NCI-H187 treated with DMSO at 0.1 percent for 48 hours (cell line): Measurements from ENCODE around the gene NOS1AP.

Source experiments
- DNase-seq: peaks from one replicate; lab custom pipeline; 2025; lab: John Stamatoyannopoulos, UW

NOS1AP gene

DNA sequence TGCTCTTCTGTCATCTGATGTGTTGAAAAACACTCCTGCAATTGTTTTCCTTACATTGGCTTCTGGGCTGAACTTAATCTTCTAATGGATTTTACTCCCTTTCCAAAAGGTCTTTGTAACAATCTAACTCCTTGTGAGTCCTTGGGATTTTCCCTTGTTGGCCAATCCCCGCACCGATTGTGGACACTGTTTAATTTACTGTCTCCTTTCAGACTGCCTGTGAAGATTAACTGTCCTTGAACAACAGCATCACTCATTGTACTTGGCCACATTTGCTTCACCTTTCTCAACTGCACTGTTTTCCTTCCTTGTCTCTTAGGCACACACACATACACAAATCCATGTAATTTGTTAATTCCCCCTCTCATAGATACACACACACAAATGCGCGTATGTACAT lies 186.8 kb downstream of the NOS1AP start:
- no peak for DNase-seq

DNA sequence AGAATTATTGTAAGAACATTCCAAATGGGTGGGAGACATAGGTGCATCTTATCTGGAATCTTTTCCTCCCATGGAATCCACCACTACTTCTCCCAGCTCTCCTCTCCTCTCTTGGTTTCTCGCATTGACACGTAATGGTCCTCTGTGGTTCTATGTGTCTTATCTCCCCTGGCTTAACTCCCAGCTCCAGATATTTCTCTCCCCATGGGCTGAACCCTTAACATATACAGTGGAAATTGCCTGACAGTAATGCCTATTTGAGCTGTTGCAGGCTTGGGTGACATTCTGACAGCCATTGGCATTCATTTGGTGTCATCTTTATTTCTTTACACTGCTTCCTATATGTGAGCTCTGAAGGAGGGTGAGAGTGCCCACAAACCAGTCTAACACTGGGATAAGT lies 188.9 kb downstream of the NOS1AP start:
- DNase-seq, result no peak

DNA sequence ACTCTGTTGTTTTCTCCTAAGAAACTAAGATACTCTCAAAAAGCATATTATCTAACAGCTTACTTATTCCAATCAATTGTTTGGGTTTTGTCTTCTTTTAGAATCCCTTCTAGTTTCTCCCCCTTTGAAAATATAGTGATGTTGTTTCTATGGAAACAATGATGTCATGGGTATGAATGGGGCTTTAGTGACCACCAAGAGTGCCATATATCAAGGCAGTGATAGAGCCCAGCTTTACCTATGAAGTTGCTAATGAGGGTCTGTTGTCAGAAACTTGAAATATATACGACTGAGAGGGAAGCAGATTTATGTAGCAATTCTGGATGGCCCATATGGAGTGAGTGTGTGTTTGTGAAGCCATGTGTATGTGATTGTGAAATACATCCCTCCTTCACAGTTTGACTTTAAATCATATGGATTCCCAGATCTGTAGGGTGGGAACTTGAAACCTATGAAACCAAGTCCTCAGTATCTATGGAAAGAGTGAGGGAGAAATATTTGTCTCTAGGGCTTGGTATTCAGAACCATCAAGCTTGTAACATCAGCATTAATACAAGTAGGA lies 190.5 kb downstream of the NOS1AP start:
- DNase-seq, result no peak

DNA sequence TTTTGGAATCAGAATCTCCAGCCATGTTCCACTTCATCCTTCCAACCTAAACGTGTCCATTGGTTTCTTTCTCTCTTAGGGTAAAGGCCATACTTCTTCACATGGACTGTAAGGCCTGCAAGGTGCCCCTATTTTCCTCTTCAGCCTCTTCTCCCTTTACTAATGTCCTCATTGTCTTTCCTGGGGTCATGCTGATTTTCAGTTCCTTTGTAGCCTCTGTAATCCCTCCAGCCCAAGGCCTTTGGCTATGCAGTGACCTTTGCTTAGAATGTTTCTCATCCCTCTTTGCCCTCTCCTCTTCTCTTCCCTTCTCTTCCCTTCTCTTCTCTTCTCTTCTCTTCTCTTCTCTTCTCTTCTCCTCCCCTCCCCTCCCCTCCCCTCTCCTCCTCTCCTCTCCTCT lies 194.6 kb downstream of the NOS1AP start:
- DNase-seq, result no peak

DNA sequence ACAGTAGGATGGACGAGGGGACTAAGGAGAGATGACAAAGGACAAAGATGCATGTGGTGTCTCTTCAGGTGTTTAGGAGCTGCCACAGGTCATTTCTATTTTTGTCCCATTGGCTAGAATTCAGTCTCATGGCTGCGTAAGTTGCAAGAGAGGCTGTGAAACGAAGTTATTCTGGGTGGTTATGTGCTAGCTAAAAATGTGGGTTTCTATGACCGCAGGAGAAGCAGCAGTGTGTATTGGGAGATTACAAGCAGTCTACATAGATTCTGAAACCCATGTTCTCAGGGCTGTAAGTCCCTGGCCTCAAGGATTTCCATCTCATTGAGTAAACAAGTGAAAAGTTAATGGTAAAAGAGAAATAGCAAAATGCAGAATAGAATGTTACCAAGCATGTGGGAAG lies 196.5 kb downstream of the NOS1AP start:
- DNase-seq, result no peak

DNA sequence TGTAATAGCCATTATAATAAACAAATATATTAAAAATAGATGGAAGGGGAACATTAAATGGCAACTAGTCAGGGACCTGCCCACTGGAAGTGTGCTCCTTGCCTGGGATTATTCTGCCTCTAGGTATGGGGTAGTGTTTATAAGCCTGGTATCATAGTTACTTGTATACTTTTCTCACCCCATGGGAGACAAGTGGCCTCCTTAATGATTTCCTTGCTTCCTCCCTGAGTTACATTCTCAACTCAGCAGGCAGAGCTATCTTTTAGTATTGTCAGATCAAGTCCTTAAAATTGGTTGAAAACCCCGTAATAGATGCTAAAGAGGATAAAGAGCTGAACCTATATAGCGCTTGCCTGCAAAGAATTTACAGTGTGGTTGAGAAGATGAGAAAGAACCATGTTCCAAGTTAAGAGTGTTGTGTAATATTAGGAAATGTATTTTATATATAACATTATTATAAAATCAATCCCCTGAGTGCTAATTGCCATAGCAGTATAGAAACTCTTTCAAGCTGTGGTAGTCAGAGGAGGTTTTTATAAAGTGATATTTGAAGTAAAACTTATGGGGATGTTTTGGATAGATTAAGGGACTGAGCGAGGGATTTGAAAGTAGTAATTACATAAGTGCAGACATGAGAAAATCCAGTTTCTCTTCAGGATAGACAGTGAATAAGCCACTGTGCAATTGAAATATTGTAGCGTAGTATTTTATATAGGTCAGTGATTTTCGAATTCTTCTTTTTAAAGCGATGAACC lies 200.7 kb downstream of the NOS1AP start:
- no peak for DNase-seq

DNA sequence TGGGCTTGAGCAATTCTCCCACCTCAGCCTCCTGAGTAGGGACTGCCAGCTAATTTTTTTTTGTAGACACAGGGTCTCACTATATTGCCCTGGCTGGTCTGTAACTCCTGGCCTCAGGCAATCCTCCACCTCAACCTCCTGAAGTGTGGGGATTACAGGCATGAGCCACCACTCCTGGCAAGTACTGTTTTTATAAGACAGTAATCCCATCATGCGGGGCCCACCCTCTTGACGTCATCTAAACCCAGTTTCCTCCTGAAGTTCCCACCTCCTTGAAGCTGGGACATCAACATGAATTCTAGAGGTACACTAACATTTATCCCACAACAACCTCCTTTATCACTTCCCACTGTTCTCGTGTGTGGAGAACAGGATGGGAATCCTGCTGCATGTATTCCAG lies 202.5 kb downstream of the NOS1AP start:
- no peak for DNase-seq

DNA sequence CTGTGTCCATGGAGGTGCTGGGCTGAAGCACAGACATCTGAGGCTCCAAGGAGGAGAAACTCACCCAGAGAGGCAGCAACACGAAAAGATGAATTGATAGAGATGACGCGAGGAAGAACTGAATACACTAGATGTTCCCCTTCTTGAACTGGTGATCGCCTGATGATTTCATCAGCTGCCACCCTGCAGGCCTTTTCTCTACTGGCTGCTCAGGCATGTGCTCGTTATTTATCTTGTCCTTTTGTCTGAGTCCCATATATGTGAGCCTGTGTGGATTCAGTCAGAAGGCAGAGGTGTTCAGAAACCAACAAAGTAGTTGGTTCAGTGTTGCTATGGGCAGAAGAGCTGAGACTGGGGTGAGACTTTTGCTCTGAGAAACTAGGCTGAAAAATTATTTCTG lies 202.9 kb downstream of the NOS1AP start:
- no peak for DNase-seq

DNA sequence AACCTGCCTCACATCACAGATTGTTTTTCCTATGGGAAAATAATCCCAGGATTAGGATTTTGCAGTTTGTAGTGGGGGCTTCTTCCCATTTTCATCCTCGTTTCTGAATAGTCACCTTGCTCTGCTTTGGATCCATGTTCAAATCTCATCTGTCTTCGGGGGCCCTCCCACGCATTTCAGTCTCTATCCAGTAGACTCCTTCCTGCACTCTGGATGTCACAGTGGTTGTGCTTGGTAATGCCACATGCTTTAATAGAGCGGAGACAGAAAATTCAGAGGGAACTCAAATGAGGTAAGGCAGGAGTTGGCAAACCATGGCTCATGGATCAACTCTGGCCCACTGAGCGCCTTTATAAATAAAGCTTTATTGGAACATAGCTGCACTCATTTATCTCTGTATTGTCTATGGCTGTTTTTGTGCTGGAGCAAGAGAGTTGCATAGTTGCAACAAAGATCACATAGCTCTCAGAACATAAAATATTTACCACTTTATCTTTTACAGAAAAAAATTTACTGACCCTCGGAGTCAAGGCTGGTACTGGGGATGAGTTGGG lies 206.2 kb downstream of the NOS1AP start:
- DNase-seq, result no peak

DNA sequence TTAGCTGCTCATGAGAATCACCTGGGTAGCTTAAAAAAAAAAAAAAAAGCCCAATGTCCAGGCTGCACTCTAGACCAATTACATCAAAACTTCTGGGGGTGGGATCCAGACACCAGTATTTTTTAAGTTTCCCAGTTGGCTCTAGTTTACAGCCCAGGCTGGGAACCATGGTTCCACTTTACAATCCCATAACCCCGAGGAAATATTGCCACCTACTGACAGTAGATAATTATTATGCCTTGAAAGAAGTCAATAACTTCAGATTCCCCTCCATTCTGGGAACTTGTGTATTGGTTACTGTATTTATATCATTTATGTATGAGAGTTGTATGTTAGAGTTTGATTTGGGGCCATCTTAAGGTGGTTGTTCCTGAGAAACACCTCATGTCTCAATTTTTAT lies 207.0 kb downstream of the NOS1AP start:
- no peak for DNase-seq

DNA sequence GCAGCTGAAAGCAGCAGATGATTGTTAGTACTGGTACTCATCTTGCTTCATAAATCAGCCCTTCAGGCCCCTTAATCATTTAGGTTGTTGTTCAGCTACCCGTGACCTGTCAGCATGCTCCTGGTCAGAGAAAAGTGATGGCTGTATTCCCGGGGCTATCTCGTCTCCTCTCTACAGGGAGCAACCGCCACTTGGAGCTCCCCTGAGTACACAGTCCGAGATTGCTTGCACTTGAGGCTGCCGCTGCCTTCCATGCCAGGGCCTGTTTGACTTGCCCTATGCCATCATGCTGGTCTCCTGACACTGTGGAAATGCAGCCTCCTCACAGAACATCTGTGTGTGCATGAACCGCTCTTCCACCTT lies 209.6 kb downstream of the NOS1AP start:
- peak; percentile 90 for DNase-seq

DNA sequence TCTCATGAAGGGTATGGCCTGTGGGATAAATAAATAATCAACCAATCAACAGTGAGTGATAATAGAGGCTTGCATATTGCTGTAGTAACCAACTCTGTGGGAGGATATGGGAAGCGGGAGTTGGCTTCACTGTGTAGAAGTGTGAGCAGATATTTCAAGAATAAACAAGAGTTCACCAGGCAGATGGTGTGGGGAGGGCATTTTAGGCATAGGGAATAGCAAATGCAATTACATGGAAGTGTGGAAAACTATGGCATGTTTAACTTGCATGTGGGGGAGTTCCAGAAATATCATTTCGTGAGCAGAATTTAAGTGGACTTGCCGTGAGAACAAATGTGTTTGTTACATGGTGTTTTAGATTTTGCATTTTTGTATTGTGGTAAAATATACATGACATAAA lies 211.9 kb downstream of the NOS1AP start:
- no peak for DNase-seq

DNA sequence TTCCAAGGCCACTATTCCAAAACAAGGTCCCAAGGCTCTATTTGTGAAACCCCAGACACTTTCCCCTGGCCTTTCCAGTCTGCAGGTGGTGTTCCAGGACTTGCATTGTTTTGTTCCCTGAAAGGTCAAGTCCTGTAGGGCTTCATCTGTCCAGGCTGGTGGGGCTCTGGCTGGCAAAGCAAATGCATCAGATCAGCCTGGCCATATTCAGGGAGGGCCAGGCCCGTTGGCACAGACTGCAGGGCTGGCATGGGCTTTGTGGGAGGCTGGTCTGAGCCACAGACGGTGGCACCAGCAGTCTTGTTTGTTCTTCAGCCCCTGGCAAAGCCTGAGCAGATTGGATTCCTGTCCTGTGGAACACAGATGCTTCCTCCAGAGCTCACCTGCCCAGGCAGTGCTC lies 214.2 kb downstream of the NOS1AP start:
- no peak for DNase-seq

DNA sequence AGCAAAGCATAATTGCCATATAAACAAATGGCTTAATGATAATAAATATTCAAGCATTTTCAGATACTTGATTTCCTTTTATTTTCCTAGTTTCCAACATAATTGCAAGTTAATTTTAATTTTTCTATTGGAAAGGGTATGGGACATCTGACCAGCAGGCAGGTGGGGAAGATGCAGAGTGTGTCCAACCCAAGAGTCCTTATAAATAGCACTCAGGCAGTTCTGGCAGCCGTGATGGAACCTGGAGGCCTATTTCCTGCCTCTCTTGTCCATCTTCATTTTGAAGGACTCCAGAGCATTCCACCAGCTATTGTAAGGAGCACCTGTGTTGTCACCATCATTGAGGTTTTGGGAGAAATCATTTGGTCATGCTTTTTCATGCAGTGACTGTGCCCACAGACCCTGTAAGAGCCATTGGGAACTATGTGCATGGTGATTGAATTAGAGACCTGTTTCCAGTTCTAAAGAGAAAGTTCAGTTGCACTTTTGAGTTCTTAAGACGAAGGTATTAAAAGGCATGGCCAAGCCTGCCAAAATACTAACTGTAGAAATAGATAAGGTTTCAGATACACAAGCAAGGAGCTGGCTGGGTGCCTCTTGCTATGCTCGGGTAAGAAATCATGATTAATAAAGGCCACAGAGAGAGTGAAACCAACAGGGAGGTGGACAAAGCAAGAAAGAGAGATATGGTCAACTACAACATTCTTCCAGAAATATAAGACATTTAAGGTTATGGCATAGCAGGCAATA lies 214.9 kb downstream of the NOS1AP start:
- DNase-seq, result no peak

DNA sequence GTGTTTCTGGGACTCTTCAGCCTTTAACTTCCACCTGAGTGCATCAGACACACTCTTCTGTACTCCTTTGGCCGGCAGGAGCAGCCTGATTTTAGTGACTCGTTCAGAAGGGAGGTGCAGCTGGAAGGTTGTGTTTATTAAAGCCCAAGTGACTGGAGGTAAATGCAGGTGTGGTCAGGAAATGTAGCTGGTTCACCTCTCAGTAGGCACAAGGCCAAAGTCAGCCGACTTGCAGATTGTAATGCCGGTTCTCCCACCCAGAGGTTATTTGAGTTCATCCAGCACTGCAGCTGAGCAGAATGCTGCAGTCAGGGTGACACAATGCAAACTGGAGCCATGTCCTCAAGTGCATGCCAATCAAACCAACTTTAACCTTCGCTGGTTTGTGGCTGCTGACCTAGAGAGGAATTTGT lies 215.7 kb downstream of the NOS1AP start:
- no peak for DNase-seq

DNA sequence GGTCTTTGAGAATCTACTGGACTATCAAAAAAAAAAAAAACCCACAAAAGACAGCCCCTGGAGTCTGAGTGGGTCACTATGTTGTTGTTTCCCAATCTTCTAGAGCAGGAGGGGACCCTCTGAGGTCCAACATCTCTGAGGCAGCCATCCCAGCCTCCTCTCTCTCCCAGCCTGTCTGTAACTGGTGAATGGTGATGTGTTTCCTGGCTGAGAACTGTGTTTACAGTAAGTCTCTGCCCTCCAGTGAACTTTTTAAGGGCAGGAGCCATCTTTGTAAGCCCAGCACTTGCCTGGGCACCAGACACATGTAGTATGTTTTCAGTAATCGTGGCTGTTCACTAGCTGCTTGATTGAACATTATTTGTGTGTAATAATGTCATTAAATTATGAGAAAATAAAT lies 221.5 kb downstream of the NOS1AP start:
- no peak for DNase-seq

DNA sequence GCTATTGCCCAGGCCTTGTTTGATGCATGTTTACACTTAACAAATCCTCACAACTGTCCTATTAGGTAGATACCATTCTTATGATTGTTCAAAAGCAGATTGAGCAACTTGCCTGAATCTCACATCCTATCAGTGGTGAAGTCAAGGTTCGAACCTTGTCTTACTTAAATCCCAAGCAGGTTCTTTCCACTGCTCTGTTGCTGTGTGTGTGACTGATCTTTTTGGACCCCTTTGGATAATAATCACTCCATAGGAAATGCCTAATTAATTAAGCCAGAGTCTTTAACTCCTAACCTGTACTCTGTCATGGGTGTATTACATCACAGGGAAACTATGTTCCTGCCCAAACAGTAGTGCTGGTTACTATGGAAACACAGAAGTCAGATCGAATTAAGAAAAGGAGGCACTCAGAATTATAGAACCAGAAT lies 222.9 kb downstream of the NOS1AP start:
- DNase-seq, result no peak

DNA sequence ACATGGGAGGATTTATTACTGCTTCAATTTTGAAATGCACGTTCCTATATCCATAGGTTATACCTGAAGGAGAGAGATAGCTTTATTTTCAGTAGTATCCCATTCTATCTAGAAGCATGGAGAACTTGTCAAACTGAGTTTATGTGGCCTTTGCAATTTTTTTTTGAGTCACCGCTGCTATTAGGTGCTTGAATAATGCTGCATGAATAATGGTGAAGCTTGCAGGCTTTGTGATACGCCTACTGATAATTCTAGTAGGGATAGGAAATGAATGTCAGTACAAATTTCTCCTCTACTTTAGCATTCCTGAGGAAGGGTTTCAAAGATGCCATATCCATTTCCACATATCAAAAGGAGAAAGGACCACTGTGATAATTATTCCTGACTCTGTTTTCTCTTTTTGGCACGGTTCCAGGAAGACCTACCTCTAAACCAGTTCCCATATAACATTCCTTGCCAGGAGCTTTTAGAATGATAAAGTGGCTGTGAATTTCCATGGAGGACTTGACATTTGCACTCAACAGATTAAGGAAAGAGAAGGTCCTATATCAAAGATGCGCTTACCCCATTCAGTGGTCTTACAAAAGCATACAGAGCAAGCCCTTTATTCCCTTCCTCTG lies 223.7 kb downstream of the NOS1AP start:
- no peak for DNase-seq

DNA sequence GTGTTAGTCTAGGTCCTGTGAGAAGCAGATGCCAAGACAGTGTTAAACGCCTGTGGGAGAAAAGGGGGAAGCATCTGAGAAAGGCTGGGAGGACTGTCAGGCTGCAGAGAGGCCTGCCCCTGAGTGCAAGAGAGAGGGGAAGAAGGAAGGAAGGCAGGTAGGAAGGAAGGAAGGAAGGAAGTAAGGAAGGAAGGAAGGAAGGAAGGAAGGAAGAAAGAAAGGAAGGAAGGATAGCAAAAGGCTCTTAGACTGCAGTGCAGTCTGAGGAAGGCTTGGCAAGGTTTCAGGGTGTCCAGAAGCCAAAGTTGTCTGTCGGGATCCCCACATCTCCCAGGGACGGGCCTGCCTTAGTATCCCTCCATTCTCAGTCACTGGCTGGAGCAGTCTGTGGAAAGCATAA lies 224.5 kb downstream of the NOS1AP start:
- DNase-seq, result no peak

DNA sequence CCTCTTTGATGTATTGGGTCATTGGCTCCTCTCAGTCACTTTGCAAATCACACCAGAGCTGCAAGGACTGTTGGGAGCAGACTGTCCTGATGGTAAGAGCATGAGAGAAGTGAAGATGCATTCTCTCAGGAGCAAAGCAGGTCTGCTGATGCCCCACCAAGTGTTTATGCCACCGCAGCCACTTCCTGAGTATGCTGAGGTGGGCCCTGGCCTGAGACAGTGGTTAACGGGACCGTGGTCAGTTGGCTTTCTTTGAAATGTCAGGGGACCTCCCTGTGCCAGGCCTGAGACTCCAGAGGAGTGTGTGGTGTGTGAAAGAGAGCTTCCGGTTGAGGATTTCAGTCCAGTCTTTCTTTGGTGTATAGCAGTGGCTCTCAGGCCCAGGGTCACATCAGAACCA lies 227.7 kb downstream of the NOS1AP start:
- DNase-seq, result no peak

DNA sequence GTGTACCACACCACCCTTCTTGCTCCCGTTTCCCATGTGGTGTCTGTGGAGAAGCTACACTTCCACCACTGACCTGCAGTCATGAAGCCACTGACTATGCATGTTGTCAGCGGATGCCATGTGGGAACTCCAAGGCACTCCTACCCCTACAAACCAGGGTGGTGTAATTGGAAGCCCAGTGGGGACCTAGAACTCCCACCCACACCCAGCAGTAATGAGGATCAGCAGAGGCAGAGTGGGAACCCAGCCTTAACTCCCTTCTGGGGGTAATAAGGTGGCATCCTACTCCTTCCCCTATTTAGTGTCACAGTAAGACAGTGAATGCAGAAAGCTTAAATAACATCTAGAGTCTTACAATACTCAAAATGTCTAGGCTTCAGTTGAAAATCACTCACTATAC lies 228.8 kb downstream of the NOS1AP start:
- no peak for DNase-seq

DNA sequence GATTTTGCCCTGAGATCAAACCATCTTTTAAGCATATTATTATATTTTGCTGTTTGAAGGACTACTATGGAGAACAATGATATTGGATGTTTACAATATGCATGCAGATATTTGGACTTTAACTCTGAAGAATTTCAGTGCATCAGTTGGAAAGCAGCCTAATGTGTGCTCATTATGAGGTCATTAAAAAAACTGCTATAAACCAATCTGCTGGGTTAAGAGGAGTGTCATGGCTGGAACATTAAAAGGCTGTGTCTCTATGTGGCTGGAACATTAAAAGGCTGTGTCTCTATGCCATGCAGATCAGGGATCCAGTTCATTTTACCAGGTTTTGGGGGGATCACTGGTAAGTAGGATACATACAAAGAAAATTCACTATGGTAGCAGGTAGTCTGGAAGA lies 229.5 kb downstream of the NOS1AP start:
- DNase-seq, result no peak
